ENCODE results near the gene LTB4R.

The LTB4R gene

DNA sequence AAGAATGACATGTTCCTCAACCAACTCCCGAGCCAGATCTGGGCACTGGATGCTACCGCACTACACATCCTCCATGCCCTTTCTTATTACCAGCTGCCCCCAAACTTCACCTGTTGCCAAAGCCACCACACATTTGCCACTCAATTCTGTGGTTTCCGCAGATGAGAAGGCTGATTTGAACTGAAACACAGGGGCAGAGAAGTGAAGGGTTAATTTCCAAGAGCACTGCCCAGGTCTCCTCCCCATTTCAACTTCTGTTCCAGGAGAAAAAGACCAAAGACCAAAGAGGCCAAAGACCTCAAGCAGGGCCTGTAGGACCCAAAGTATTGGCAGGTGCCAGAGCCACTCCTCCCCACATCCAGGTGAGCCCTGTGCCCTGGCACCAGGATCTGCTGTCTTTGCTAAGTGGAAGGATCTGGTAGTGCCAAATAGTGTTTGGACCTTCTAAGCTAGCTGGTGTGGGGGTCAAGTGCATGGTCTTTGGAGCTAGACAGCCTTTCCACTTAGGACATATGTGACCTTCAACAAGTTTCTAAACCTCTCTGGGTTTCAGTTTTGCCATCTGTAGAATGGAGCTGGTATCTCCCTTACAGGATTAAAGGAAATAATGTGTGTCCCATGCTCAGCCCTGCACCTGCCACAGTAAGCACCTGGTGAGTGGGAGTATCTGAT lies 19.7 kb upstream of the LTB4R start:
- no peak overlapping the region for H3K4me3 ChIP-seq (ENCODE audit: low read depth, low read length)
- no peaks in the 10 kb centered on the region for H3K27me3 ChIP-seq (ENCODE audit: control insufficient read depth, insufficient read depth, low read length)
- peaks cover 51% of the 10 kb centered on the region for H3K36me3 ChIP-seq (ENCODE audit: control insufficient read depth, insufficient read depth, low read length)
- H3K9me3 ChIP-seq (ENCODE audit: control insufficient read depth, insufficient read depth, low read depth, low read length) = no peaks in the 10 kb centered on the region
- H3K9ac ChIP-seq (ENCODE audit: low read length) = no peak overlapping the region
- H3K4me1 ChIP-seq (ENCODE audit: control insufficient read depth, insufficient read depth, low read length) = peaks cover 3% of the 10 kb centered on the region; the same call in 1 of the 2 replicates
- H3K27ac ChIP-seq (ENCODE audit: low read depth, low read length) = no peak overlapping the region

DNA sequence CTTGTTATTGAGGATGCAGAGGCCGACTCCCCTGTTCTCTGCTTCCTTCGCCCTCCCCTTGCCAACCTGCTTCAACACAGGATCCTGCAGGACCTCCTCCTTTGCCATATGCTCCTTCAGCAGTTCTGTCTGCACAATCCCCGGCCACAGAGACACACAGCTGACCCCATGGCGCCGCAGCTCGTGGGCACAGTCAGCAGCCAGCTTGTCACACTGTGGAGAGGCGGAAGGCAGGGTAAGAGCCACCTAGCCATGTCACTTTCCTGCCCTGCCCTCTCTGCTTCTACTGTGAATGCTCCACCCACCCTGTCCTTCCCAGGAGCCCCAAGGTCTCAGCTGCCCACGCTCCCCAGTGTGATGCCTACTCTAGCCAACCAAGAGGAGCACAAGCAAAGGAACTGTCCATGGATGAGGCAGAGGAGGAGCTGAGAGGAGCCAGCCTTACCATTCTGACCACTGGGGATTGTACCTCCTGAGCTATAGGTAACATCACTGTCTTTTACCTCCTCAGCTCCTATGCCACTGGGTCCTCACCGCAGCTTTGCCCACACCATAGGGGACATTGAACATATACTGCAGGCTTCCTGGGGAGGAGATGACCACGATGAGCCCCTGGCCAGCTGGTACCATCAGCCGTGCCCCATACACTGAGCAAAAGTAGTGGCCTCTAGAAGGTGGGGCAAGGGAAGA lies 19.0 kb upstream of the LTB4R start:
- Histone ChIP-seq H3K9me3 (ENCODE audit: control insufficient read depth, insufficient read depth, low read depth, low read length) (no peaks in the 10 kb centered on the region), H3K27me3 (ENCODE audit: control insufficient read depth, insufficient read depth, low read length) (no peaks in the 10 kb centered on the region), H3K9ac (ENCODE audit: low read length) (no peak overlapping the region), H3K4me3 (ENCODE audit: low read depth, low read length) (no peak overlapping the region), H3K36me3 (ENCODE audit: control insufficient read depth, insufficient read depth, low read length) (peaks cover 51% of the 10 kb centered on the region), H3K27ac (ENCODE audit: low read depth, low read length) (no peak overlapping the region), H3K4me1 (ENCODE audit: control insufficient read depth, insufficient read depth, low read length) (peaks cover 5% of the 10 kb centered on the region; the same call in 1 of the 2 replicates)

GRCh38 chr14:24293525-24293924 lies 17.8 kb upstream of the LTB4R start:
- H3K9ac ChIP-seq (ENCODE audit: low read length) = no peak overlapping the region
- H3K4me3 ChIP-seq (ENCODE audit: low read depth, low read length) = no peak overlapping the region
- H3K4me1 ChIP-seq (ENCODE audit: control insufficient read depth, insufficient read depth, low read length) = peaks cover 5% of the 10 kb centered on the region; the same call in 1 of the 2 replicates
- H3K27ac ChIP-seq (ENCODE audit: low read depth, low read length) = no peak overlapping the region
- no peaks in the 10 kb centered on the region for H3K9me3 ChIP-seq (ENCODE audit: control insufficient read depth, insufficient read depth, low read depth, low read length)
- peaks cover 51% of the 10 kb centered on the region for H3K36me3 ChIP-seq (ENCODE audit: control insufficient read depth, insufficient read depth, low read length)
- no peaks in the 10 kb centered on the region for H3K27me3 ChIP-seq (ENCODE audit: control insufficient read depth, insufficient read depth, low read length)

- H3K36me3 ChIP-seq (ENCODE audit: control insufficient read depth, insufficient read depth, low read length) = peaks cover 32% of the 10 kb centered on the region
- no peaks in the 10 kb centered on the region for H3K27me3 ChIP-seq (ENCODE audit: control insufficient read depth, insufficient read depth, low read length)
- H3K9ac ChIP-seq (ENCODE audit: low read length) = no peak overlapping the region
- no peaks in the 10 kb centered on the region for H3K9me3 ChIP-seq (ENCODE audit: control insufficient read depth, insufficient read depth, low read depth, low read length)
- H3K27ac ChIP-seq (ENCODE audit: low read depth, low read length) = no peak overlapping the region
- peaks cover 14% of the 10 kb centered on the region for H3K4me1 ChIP-seq (ENCODE audit: control insufficient read depth, insufficient read depth, low read length)
- no peak overlapping the region for H3K4me3 ChIP-seq (ENCODE audit: low read depth, low read length)
These were observed 14.8 kb upstream of the LTB4R start for GRCh38 chr14:24296341-24297157.

- H3K4me1 ChIP-seq (ENCODE audit: control insufficient read depth, insufficient read depth, low read length) = peaks cover 14% of the 10 kb centered on the region
- no peak overlapping the region for H3K4me3 ChIP-seq (ENCODE audit: low read depth, low read length)
These were observed 13.9 kb upstream of the LTB4R start for GRCh38 chr14:24297190-24297964.

GRCh38 chr14:24298892-24299254 lies 12.4 kb upstream of the LTB4R start:
- Histone ChIP-seq H3K4me1 (ENCODE audit: control insufficient read depth, insufficient read depth, low read length) (peaks cover 14% of the 10 kb centered on the region), H3K9me3 (ENCODE audit: control insufficient read depth, insufficient read depth, low read depth, low read length) (no peaks in the 10 kb centered on the region), H3K36me3 (ENCODE audit: control insufficient read depth, insufficient read depth, low read length) (peaks cover 42% of the 10 kb centered on the region), H3K4me3 (ENCODE audit: low read depth, low read length) (peak overlapping the region; percentile 90), H3K9ac (ENCODE audit: low read length) (peak overlapping the region; percentile 81), H3K27me3 (ENCODE audit: control insufficient read depth, insufficient read depth, low read length) (no peaks in the 10 kb centered on the region), H3K27ac (ENCODE audit: low read depth, low read length) (no peak overlapping the region)

More at GRCh38 chr14:24297190-24297964, 13.9 kb upstream of the LTB4R start:
- Histone ChIP-seq H3K9me3 (ENCODE audit: control insufficient read depth, insufficient read depth, low read depth, low read length) (no peaks in the 10 kb centered on the region), H3K36me3 (ENCODE audit: control insufficient read depth, insufficient read depth, low read length) (peaks cover 32% of the 10 kb centered on the region), H3K9ac (ENCODE audit: low read length) (no peak overlapping the region), H3K27me3 (ENCODE audit: control insufficient read depth, insufficient read depth, low read length) (no peaks in the 10 kb centered on the region), H3K27ac (ENCODE audit: low read depth, low read length) (no peak overlapping the region)

- H3K9me3 ChIP-seq (ENCODE audit: control insufficient read depth, insufficient read depth, low read depth, low read length) = no peaks in the 10 kb centered on the region
- H3K27ac ChIP-seq (ENCODE audit: low read depth, low read length) = peak within 1 kb of the TSS; percentile 38; the same call in 1 of the 2 replicates
- H3K9ac ChIP-seq (ENCODE audit: low read length) = peak within 1 kb of the TSS; percentile 81
- H3K27me3 ChIP-seq (ENCODE audit: control insufficient read depth, insufficient read depth, low read length) = no peaks in the 10 kb centered on the region
- H3K4me1 ChIP-seq (ENCODE audit: control insufficient read depth, insufficient read depth, low read length) = peaks cover 14% of the 10 kb centered on the region
- H3K4me3 ChIP-seq (ENCODE audit: low read depth, low read length) = peak within 1 kb of the TSS; percentile 90
- H3K36me3 ChIP-seq (ENCODE audit: control insufficient read depth, insufficient read depth, low read length) = peaks cover 48% of the 10 kb centered on the region
These were observed 11.8 kb upstream of the LTB4R start, which contains the start of the genes DHRS1 and NOP9 for GRCh38 chr14:24299255-24300191. Gene DHRS1, minus strand, starts transcription at chr14:24299780. Its CDS starts 674 bp downstream, at chr14:24299106. Gene NOP9, plus strand, starts transcription at chr14:24299850. Its CDS starts 105 bp downstream, at chr14:24299955.

DNA sequence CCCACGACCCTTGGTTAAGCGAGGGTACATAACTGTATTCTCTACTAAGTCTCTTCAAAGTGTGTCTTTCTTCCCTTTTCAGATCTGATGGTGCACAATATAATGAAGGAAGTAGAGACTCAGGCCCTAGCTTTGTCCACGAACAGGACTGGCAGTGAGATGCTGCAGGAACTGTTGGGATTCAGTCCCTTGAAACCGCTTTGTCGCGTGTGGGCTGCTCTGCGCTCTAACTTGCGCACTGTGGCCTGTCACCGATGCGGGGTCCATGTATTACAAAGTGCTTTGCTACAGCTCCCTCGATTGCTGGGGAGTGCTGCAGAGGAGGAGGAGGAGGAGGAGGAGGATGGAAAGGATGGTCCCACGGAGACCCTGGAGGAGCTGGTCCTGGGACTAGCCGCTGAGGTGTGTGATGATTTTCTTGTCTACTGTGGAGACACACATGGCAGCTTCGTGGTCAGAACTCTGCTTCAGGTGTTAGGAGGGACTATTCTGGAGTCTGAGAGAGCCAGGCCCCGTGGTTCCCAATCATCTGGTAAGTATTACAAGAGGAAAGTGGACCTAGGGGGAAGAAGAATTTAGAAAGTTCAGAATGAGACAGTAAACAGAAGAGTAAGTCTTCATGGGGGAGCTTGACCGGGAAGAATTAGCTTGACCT lies 10.8 kb upstream of the LTB4R start:
- Histone ChIP-seq H3K9ac (ENCODE audit: low read length) (peak overlapping the region; percentile 81), H3K36me3 (ENCODE audit: control insufficient read depth, insufficient read depth, low read length) (peaks cover 53% of the 10 kb centered on the region), H3K27ac (ENCODE audit: low read depth, low read length) (peak overlapping the region; percentile 38; the same call in 1 of the 2 replicates), H3K27me3 (ENCODE audit: control insufficient read depth, insufficient read depth, low read length) (no peaks in the 10 kb centered on the region), H3K4me1 (ENCODE audit: control insufficient read depth, insufficient read depth, low read length) (peaks cover 14% of the 10 kb centered on the region), H3K9me3 (ENCODE audit: control insufficient read depth, insufficient read depth, low read depth, low read length) (no peaks in the 10 kb centered on the region), H3K4me3 (ENCODE audit: low read depth, low read length) (peak overlapping the region; percentile 90)

DNA sequence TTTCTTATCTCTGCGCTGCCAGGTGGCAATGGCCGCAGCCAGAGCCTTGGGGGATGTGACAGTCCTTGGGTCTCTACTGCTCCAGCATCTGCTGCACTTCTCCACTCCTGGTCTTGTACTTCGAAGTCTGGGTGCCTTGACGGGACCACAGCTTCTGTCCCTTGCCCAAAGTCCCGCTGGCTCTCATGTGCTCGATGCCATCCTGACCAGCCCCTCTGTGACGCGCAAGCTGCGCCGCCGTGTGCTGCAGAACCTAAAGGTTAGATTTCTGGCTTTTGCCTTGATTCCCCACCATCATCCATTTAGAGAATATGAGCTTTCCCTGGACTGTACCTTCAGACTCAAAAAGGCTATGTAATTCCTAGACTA lies 7.3 kb upstream of the LTB4R start:
- H3K27ac ChIP-seq (ENCODE audit: low read depth, low read length) = no peak overlapping the region
- H3K27me3 ChIP-seq (ENCODE audit: control insufficient read depth, insufficient read depth, low read length) = no peaks in the 10 kb centered on the region
- peaks cover 9% of the 10 kb centered on the region; the same call in 1 of the 2 replicates for H3K4me1 ChIP-seq (ENCODE audit: control insufficient read depth, insufficient read depth, low read length)
- H3K9me3 ChIP-seq (ENCODE audit: control insufficient read depth, insufficient read depth, low read depth, low read length) = no peaks in the 10 kb centered on the region
- H3K36me3 ChIP-seq (ENCODE audit: control insufficient read depth, insufficient read depth, low read length) = peaks cover 64% of the 10 kb centered on the region
- H3K4me3 ChIP-seq (ENCODE audit: low read depth, low read length) = no peak overlapping the region
- H3K9ac ChIP-seq (ENCODE audit: low read length) = no peak overlapping the region

Measured in HUES6 (cell line).